BE2C (cell line): ENCODE results near the gene SLC35E3.

Experiments used
- DNase-seq: peaks from one replicate; pipeline ENCODE4 v3.0.0-alpha.2; 2020
- H3K27me3 ChIP-seq: fragments of 250-450 bp; sonication (Bioruptor Pico); 2 replicates; pipeline ENCODE4 v1.5.1; 2020; ENCODE audit warnings: mild to moderate bottlenecking
- H3K36me3 ChIP-seq: fragments of 250-450 bp; sonication (Bioruptor Pico); 2 replicates; pipeline ENCODE4 v1.5.1; 2020; ENCODE audit warnings: mild to moderate bottlenecking
- H3K4me1 ChIP-seq: fragments of 250-450 bp; sonication (Bioruptor Pico); 2 replicates; pipeline ENCODE4 v1.5.1; 2020
- H3K4me3 ChIP-seq: 2 replicates; pipeline ENCODE4 v1.5.1; 2011; ENCODE audit warnings: low read depth, low read length
- H3K9me3 ChIP-seq: fragments of 250-450 bp; sonication (Bioruptor Pico); 2 replicates; pipeline ENCODE4 v1.5.1; 2020
- CTCF ChIP-seq: IDR thresholded peaks from 2 replicates; pipeline ENCODE4 v1.5.1; 2012; ENCODE audit warnings: mild to moderate bottlenecking, low read depth, low read length

Gene SLC35E3

DNA sequence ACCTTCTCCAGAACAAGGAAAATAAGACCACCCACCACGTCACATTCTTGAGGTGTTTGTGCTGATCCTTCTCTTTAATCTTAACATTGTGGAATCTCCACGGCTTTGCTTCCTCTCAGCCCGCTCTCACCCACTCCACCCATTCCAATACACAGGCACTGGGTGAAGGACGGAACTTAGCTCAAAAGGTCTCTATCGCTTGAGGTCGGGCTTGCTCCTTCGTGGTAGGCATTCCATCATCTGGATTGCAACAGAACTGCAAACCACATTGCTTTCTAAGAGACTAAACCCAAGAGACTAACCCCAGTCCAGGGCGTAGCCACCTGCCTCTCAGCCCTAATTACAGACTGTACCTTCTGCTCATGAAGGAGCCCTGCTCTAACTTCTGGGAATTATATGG, 38.0 kb downstream of the SLC35E3 start:
- no peaks in the 10 kb centered on the region for H3K9me3 ChIP-seq
- H3K4me1 ChIP-seq = no peaks in the 10 kb centered on the region
- no peak for DNase-seq

GRCh38 chr12:68785358-68785757, 39.4 kb downstream of the SLC35E3 start:
- no peak overlapping the region for H3K4me3 ChIP-seq
- H3K36me3 ChIP-seq = no peaks in the 10 kb centered on the region
- no peaks in the 10 kb centered on the region for H3K9me3 ChIP-seq
- no peak for DNase-seq
- no peak for TF ChIP-seq CTCF
- no peaks in the 10 kb centered on the region for H3K27me3 ChIP-seq
- H3K4me1 ChIP-seq = no peaks in the 10 kb centered on the region

More for the DNA sequence above, 38.0 kb downstream of the SLC35E3 start:
- H3K36me3 ChIP-seq = no peaks in the 10 kb centered on the region
- H3K27me3 ChIP-seq = no peaks in the 10 kb centered on the region
- H3K4me3 ChIP-seq = no peak overlapping the region
- TF ChIP-seq CTCF = no peak

- Histone ChIP-seq H3K9me3 (no peaks in the 10 kb centered on the region), H3K27me3 (no peaks in the 10 kb centered on the region), H3K36me3 (no peaks in the 10 kb centered on the region), H3K4me1 (no peaks in the 10 kb centered on the region), H3K4me3 (no peak overlapping the region)
- no peak for DNase-seq
- no peak for TF ChIP-seq CTCF
Observed at GRCh38 chr12:68785823-68786222, 39.8 kb downstream of the SLC35E3 start.

GRCh38 chr12:68786929-68787328, 41.0 kb downstream of the SLC35E3 start:
- Histone ChIP-seq H3K9me3 (no peaks in the 10 kb centered on the region), H3K4me3 (no peak overlapping the region), H3K36me3 (no peaks in the 10 kb centered on the region), H3K4me1 (no peaks in the 10 kb centered on the region), H3K27me3 (no peaks in the 10 kb centered on the region)
- DNase-seq = no peak
- peak; percentile 14 for TF ChIP-seq CTCF

GRCh38 chr12:68788554-68789143, 42.7 kb downstream of the SLC35E3 start:
- Histone ChIP-seq H3K4me1 (no peaks in the 10 kb centered on the region), H3K36me3 (no peaks in the 10 kb centered on the region)

More at GRCh38 chr12:68788554-68789143, 42.7 kb downstream of the SLC35E3 start:
- Histone ChIP-seq H3K27me3 (no peaks in the 10 kb centered on the region), H3K9me3 (no peaks in the 10 kb centered on the region), H3K4me3 (no peak overlapping the region)
- DNase-seq = no peak
- no peak for TF ChIP-seq CTCF
